ENCODE results near the gene PPP6R3.

PPP6R3 gene

DNA sequence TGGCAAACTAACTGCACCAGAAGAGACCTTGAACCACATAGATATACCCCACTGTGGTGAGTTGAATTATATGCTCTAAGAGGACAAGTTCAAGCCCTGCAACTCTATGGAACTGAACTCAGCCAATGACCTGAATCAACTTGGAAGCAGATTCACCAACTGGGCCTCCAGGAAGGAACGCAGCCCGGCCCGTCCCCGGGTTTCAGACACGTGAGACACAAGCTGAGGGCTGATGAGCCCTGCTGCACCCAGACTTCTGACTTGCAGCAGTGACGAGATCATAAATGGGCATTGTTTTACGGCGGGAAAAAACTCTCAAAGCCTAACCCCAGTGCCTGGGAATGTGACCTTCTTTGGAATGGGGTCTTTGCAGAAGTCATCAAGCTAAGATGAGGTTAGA lies 195.3 kb downstream of the PPP6R3 start:
- Histone ChIP-seq H3K36me3 (ENCODE audit: insufficient read depth) (no peaks in the 10 kb centered on the region), H3K9ac (no peak overlapping the region), H4K20me1 (ENCODE audit: insufficient read depth) (no peaks in the 10 kb centered on the region), H3K27me3 (ENCODE audit: insufficient read depth, low read depth) (peaks cover 35% of the 10 kb centered on the region; the same call in 1 of the 2 replicates), H3K4me2 (no peak overlapping the region), H3K4me3 (IDR thresholded peaks at IDR 0.05; ENCODE audit: insufficient read depth, low read depth, low read length) (no peak overlapping the region), H3K4me1 (ENCODE audit: low read depth, poor library complexity, severe bottlenecking) (no peaks in the 10 kb centered on the region), H3K27ac (no peak overlapping the region), H3K79me2 (ENCODE audit: insufficient read depth, low read depth) (no peaks in the 10 kb centered on the region), H2AFZ (ENCODE audit: low read depth) (no peak overlapping the region)
- TF ChIP-seq, protein P1, sequence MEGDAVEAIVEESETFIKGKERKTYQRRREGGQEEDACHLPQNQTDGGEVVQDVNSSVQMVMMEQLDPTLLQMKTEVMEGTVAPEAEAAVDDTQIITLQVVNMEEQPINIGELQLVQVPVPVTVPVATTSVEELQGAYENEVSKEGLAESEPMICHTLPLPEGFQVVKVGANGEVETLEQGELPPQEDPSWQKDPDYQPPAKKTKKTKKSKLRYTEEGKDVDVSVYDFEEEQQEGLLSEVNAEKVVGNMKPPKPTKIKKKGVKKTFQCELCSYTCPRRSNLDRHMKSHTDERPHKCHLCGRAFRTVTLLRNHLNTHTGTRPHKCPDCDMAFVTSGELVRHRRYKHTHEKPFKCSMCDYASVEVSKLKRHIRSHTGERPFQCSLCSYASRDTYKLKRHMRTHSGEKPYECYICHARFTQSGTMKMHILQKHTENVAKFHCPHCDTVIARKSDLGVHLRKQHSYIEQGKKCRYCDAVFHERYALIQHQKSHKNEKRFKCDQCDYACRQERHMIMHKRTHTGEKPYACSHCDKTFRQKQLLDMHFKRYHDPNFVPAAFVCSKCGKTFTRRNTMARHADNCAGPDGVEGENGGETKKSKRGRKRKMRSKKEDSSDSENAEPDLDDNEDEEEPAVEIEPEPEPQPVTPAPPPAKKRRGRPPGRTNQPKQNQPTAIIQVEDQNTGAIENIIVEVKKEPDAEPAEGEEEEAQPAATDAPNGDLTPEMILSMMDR (conservative IDR thresholded peaks at IDR 0.05; ENCODE audit: low read depth, low read length), result no peak

- H3K9ac ChIP-seq, result no peak overlapping the region
- TF ChIP-seq, protein P1 (conservative IDR thresholded peaks at IDR 0.05; ENCODE audit: low read depth, low read length), result no peak
- H3K27me3 ChIP-seq (ENCODE audit: insufficient read depth, low read depth), result peaks cover 48% of the 10 kb centered on the region; the same call in 1 of the 2 replicates
- no peaks in the 10 kb centered on the region for H3K79me2 ChIP-seq (ENCODE audit: insufficient read depth, low read depth)
- no peaks in the 10 kb centered on the region for H3K36me3 ChIP-seq (ENCODE audit: insufficient read depth)
- H2AFZ ChIP-seq (ENCODE audit: low read depth), result no peak overlapping the region
- H3K4me3 ChIP-seq (IDR thresholded peaks at IDR 0.05; ENCODE audit: insufficient read depth, low read depth, low read length), result no peak overlapping the region
- H3K4me1 ChIP-seq (ENCODE audit: low read depth, poor library complexity, severe bottlenecking), result no peaks in the 10 kb centered on the region
- H3K4me2 ChIP-seq, result no peak overlapping the region
- H4K20me1 ChIP-seq (ENCODE audit: insufficient read depth), result no peaks in the 10 kb centered on the region
- no peak overlapping the region for H3K27ac ChIP-seq
Measured at GRCh38 chr11:68657021-68657780, 196.6 kb downstream of the PPP6R3 start.

- Histone ChIP-seq H3K4me2 (no peak overlapping the region), H3K9ac (no peak overlapping the region), H3K27ac (no peak overlapping the region), H3K4me1 (ENCODE audit: low read depth, poor library complexity, severe bottlenecking) (no peaks in the 10 kb centered on the region), H3K27me3 (ENCODE audit: insufficient read depth, low read depth) (peaks cover 48% of the 10 kb centered on the region; the same call in 1 of the 2 replicates), H3K36me3 (ENCODE audit: insufficient read depth) (no peaks in the 10 kb centered on the region), H3K4me3 (IDR thresholded peaks at IDR 0.05; ENCODE audit: insufficient read depth, low read depth, low read length) (no peak overlapping the region), H3K79me2 (ENCODE audit: insufficient read depth, low read depth) (no peaks in the 10 kb centered on the region), H2AFZ (ENCODE audit: low read depth) (no peak overlapping the region), H4K20me1 (ENCODE audit: insufficient read depth) (no peaks in the 10 kb centered on the region)
- TF ChIP-seq, protein P1 (conservative IDR thresholded peaks at IDR 0.05; ENCODE audit: low read depth, low read length), result no peak
Measured at GRCh38 chr11:68658097-68658496, 197.5 kb downstream of the PPP6R3 start.

GRCh38 chr11:68658661-68659060 lies 198.1 kb downstream of the PPP6R3 start:
- no peak overlapping the region for H2AFZ ChIP-seq (ENCODE audit: low read depth)

More at GRCh38 chr11:68658661-68659060, 198.1 kb downstream of the PPP6R3 start:
- no peaks in the 10 kb centered on the region for H3K4me1 ChIP-seq (ENCODE audit: low read depth, poor library complexity, severe bottlenecking)
- H3K27me3 ChIP-seq (ENCODE audit: insufficient read depth, low read depth), result peaks cover 48% of the 10 kb centered on the region; the same call in 1 of the 2 replicates
- TF ChIP-seq, protein P1 (conservative IDR thresholded peaks at IDR 0.05; ENCODE audit: low read depth, low read length), result no peak
- no peak overlapping the region for H3K27ac ChIP-seq
- no peak overlapping the region for H3K4me3 ChIP-seq (IDR thresholded peaks at IDR 0.05; ENCODE audit: insufficient read depth, low read depth, low read length)
- H3K36me3 ChIP-seq (ENCODE audit: insufficient read depth), result no peaks in the 10 kb centered on the region
- H3K9ac ChIP-seq, result no peak overlapping the region
- no peak overlapping the region for H3K4me2 ChIP-seq
- H4K20me1 ChIP-seq (ENCODE audit: insufficient read depth), result no peaks in the 10 kb centered on the region
- H3K79me2 ChIP-seq (ENCODE audit: insufficient read depth, low read depth), result no peaks in the 10 kb centered on the region

All from KMS-11 (cell line).